ENCODE data around the gene CASP14. TPM values are rescaled to one million over a fixed set of nuclear protein-coding genes. Genes with fewer than 3 reads are reported as not detected.
"Not testable (repeated sequence)": the region's sequence is repeated elsewhere in the genome, so short reads cannot be mapped to it uniquely, and the experiment has no call there.

Gene CASP14
- total and polyA plus RNA-seq, 8 donors = 0.10 to 0.11 TPM; not detected in 6

- ATAC-seq (no peak), DNase-seq (no peak)
- no peak overlapping the region for H3K4me3 ChIP-seq
- no peak for TF ChIP-seq CTCF (IDR thresholded peaks at IDR 0.05)
- H3K27me3 ChIP-seq = peaks cover 4 to 34% of the 10 kb centered on the region in 2 donors
- intact Hi-C loops (cut with DNase I) = no loop called here
- no peaks in the 10 kb centered on the region for H3K36me3 ChIP-seq
- no peaks in the 10 kb centered on the region for H3K4me1 ChIP-seq
- no peaks in the 10 kb centered on the region for H3K9me3 ChIP-seq
- no peak overlapping the region for H3K27ac ChIP-seq
Measured at GRCh38 chr19:15050639-15051038, 1.4 kb downstream of the CASP14 start.

- ATAC-seq = no peak
- no peaks in the 10 kb centered on the region for H3K9me3 ChIP-seq
- no peak for TF ChIP-seq CTCF (IDR thresholded peaks at IDR 0.05)
- intact Hi-C loops (cut with DNase I) = no loop called here
- no peaks in the 10 kb centered on the region for H3K36me3 ChIP-seq
- DNase-seq = no peak
- no peak overlapping the region for H3K4me3 ChIP-seq
- H3K4me1 ChIP-seq = no peaks in the 10 kb centered on the region
- H3K27ac ChIP-seq = no peak overlapping the region
- H3K27me3 ChIP-seq = peaks cover 0 to 39% of the 10 kb centered on the region in 2 donors
Measured at GRCh38 chr19:15062036-15062435, 12.8 kb downstream of the CASP14 start.

- intact Hi-C loops (cut with DNase I); ATAC-seq; H3K27ac ChIP-seq; H3K4me3 ChIP-seq; H3K36me3 ChIP-seq; H3K9me3 ChIP-seq; DNase-seq; H3K4me1 ChIP-seq: not testable (repeated sequence)
- peaks cover 0 to 18% of the 10 kb centered on the region in 2 donors for H3K27me3 ChIP-seq
Measured at GRCh38 chr19:15070386-15070785, 21.1 kb downstream of the CASP14 start.

- Histone ChIP-seq H3K4me3 (no peak overlapping the region), H3K27ac (no peak overlapping the region), H3K4me1 (no peaks in the 10 kb centered on the region), H3K36me3 (no peaks in the 10 kb centered on the region), H3K27me3 (peaks cover 0 to 3% of the 10 kb centered on the region in 2 donors), H3K9me3 (no peaks in the 10 kb centered on the region)
- intact Hi-C loops (cut with DNase I) = no loop called here
- DNase-seq (no peak), ATAC-seq (no peak)
- TF ChIP-seq CTCF (IDR thresholded peaks at IDR 0.05) = no peak
Measured at GRCh38 chr19:15072930-15073647, 23.8 kb downstream of the CASP14 start.

GRCh38 chr19:15074371-15074770 lies 25.1 kb downstream of the CASP14 start:
- H3K36me3 ChIP-seq = no peaks in the 10 kb centered on the region

More at GRCh38 chr19:15074371-15074770, 25.1 kb downstream of the CASP14 start:
- H3K27me3 ChIP-seq = peaks cover 0 to 12% of the 10 kb centered on the region in 2 donors
- DNase-seq (no peak), ATAC-seq (no peak)
- intact Hi-C loops (cut with DNase I) = no loop called here
- H3K4me3 ChIP-seq = no peak overlapping the region
- no peaks in the 10 kb centered on the region for H3K4me1 ChIP-seq
- no peak overlapping the region for H3K27ac ChIP-seq
- TF ChIP-seq CTCF (IDR thresholded peaks at IDR 0.05) = no peak
- H3K9me3 ChIP-seq = no peaks in the 10 kb centered on the region
